Activated naive CD4-positive, alpha-beta T cell (primary cell): ENCODE data around the gene KLC1.
"Not testable (repeated sequence)": the region's sequence is repeated elsewhere in the genome, so short reads cannot be mapped to it uniquely, and the experiment has no call there.

Source experiments
- DNase-seq, 4 experiments: peaks; one replicate each; lab custom pipeline; 2025; lab: John Stamatoyannopoulos, UW

KLC1 gene

DNA sequence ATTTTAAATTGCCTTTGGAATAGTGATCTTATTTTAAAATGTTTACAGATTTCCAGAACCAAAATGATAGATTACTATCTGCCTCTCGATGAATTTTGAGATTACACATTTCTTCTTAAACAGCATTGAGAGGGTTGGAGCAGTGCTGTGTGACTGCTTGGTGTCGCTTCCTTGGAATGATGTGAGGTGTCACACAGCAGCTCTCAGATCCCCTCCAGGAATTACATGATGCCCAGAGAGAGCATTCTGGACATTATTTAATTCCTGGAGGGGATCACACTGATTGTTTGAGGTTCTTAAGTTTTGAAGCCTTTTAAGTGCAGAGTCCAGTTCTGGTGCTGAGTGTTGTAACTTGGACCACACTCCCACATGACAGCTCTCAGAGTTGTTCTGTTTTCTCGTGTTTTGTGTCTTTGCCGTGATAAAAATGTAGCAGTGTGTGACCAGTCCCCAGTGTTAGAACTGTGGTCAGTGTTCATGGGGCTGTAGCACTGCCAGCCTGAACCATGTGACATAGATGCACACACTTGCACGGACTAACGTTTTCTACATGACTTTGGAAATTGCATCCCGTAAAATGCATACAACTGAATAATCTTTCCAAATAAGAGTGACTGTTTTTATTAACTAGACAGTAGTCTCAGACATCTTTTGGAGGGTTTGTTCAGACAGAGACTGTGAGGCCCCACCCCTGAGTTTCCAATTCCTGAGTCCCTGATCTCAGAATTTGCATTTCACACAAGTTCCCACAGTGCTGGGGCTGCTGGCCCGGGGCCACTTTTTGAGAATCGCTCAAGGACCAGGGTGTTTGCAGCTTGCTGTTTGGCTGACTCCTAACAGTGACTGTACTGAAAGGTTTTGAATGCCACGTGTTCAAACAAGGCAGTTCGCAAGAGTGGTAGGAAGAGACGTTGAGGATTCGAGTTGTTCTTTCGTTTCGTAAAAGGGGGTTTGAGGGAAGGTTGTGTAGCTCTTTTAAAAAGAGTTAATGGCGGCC, 60.2 kb downstream of the KLC1 start:
- DNase-seq: no peak

DNA sequence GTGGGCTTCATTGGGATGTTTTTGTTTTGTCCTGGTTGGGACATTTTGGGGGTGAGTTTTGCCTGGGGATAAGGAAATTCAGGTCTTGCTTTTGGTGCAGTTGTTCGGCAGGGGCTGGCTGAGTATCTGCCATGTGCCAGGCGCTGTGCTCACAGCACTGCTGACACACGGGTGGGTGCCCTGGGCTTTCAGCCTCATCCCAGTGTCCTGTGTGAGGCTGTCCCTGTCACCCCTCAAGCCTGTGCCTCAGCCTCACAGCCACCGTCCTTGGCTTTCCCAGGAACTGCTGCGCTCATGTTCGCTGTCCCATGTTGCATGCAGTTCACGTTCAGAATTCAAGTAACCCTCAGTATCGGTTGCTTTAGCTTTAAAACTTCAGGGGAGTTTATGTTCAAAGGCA, 61.3 kb downstream of the KLC1 start:
- DNase-seq: no peak

DNA sequence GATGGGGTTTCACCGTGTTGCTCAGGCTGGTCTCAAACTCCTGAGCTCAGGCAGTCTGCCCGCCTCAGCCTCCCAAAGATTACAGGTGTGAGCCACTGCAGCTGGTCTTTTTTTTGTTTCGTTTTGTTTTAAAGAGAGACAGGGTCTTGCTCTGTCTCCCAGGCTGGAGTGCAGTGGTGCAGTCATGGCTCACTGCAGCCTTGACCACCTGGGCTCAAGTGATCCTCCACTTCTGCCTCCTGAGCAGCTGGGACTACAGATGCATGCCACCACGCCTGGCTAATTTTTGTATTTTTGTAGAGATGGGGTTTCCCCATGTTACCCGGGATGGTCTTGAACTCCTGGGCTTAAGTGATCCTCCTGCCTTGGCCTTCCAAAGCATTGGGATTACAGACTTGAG, 62.6 kb downstream of the KLC1 start:
- DNase-seq: not testable (repeated sequence)

DNA sequence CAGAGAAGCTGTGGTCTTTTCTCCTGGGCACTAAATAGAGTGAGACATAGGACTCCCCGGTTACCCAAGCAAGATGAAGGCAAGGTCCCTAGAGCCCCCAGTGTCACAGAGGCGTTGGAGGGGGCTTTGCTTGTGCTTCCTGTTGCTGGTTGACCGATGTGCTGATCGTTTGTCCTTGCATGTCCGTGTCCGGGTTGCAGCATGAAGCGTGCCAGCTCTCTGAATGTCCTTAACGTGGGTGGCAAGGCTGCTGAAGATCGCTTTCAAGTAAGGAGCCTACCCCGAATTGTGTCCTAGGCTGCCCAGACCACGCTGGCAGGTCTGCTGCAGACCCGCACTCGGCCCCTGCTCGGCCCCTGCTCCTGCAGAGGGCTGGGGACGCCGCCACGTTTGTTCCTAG, 63.1 kb downstream of the KLC1 start:
- no peak for DNase-seq

DNA sequence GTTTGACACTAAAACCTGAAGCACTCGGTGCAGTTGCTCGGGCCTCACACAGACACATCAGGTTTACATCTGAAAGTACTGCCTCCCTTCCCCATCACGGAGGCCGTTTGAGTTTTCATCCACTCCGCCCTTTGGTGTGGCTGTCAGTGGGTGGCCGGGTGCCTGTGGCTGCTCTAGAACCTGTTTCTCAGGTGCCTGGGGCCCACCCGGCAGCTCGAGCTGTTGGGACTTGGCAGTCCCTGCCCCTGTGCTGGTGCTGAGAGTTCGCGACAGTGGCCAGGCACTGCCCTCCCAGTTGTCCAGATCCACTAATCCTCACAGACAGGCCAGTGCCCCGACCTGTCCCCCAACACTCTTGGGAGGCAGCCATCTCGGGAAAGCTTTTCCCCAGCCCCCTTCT, 63.9 kb downstream of the KLC1 start:
- DNase-seq: no peak

DNA sequence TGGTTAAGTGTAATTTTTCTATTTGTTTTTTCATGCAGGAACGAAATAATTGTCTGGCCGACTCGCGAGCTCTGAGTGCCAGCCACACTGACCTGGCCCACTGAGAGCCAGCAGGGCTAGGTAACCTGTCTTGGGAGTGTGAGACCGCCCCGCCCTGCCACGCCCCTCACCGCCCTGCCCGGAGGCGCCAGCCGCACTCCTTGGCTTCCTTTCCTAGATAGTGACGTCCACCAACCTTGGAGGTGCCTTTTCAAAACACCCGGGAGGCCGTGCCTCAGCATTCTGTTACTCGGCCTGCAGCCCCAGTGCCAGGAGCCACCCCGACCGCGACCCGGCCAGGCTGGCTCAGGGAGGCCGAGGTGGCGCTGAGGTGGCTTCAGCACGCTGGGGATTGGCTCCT, 64.5 kb downstream of the KLC1 start:
- no peak for DNase-seq

DNA sequence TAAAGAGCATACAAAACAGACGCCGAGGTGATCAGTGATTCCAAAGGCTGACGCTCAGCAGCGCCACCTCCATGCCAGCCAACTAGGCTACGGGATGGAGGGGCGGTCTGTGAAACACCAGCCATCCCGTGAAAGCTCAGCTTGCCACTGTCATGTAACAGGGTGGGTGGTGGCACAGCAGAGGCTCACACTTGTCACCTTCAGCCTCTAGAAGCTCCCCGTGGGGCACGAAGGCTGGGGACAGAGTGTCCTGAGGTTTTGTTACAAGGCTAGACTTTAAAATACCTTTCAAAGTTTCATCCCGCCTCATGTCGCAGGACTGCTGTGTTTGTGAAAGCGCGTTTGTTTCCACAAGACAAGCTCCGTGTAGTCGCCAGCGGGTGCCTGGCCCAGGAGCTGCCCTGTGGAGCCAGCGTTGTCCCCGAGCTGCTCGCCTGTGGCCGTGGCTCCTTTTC, 65.6 kb downstream of the KLC1 start:
- no peak for DNase-seq

DNA sequence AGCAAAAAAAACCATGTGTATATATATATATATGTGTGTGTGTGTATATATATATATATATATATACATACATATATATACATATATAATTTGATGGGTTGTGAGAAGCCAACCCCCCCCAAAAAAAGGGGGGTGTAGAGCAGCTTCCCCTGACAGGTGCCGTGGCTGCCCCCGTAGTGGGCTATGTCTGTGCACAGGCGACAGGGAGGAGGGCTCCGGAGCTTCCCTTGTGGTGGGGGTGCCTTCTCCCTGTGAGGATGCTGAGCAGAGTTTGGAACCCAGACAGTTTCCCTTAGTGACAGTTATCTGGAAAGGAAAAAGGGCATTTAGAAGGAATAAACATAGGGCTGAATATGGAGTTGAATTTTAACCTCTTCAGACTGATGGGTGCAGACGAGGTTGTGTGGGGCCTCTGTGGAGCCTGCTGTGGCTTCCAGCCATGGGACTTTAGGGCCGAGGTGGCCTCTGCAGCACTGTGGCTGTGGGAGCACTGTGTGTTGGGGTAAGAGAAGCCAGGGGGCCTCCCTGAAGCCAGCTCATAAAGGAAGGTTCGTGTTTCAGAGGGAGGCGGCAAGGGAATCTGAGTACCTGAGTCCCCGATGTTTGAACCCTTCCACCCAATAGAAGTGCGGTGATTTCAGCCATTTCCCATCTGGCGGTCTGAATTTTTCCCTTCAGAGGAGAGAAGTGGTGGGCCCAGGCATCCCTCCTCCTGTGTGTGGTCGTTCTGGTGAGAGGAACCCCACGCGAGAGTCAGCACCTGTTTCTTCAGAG, 66.5 kb downstream of the KLC1 start:
- DNase-seq: no peak

DNA sequence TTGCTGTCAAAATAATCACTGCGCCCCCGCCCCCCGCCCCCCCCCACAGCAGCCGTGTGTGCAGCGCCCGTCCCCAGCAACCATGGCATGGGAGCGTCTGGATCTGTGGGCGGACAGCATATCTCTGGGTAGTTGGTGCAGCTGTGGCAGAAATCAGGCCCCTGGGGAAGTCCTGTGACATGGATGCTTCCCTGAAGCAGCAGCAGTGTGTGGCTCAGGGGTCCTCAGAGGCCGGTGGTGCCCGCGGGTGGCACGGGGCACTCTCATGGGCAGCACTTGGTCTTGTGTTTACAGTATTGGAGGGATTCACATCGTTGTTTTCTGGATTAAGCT, 67.0 kb downstream of the KLC1 start:
- no peak for DNase-seq

DNA sequence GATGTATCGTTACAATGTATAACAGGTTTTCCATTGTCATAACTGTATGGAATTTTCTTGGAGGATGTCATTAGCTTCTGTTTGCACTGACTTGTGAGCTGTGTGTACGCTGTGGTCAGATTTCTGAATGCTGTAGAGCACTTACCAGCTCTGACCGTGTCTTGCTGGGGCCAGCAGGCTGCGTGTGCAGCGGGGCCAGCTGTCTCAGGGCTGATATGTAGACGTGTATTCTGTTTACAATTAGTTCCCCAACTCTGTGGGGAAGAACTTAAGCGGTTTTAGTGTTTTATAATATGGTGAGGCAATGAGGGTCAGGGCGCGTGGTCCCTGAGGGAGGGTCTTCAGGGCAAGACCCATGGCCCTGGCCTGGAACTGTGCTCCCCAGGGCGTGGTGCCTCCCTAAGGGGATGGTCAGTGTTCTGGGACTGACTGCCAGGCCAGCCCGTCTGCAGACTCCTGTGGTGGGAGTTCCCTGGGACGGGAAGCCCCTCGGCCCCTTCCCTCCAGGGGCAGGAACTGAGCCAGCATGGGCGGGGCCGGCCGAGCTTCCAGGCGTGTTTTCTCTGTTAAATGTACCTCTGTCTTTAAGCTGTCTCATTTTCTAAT, 67.6 kb downstream of the KLC1 start:
- no peak for DNase-seq

DNA sequence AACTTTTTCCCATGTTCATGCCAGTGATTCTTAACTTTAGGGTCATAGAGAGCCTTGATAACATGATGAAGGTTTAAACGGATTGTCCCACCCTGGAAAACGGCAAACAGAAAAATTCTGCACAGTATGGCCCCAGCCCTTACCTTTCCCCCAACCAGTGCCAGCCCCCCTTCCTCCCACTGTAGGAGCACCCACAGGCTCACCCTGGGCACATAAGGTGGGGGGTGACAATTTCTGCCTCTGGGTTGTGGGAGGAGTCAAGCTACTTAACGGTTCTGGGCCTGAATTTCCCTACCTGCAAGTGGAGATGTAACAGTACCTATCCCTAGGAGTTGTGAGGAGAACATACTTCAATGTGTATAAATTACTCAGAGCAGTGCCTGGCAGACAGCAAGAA, 68.2 kb downstream of the KLC1 start:
- DNase-seq: no peak

DNA sequence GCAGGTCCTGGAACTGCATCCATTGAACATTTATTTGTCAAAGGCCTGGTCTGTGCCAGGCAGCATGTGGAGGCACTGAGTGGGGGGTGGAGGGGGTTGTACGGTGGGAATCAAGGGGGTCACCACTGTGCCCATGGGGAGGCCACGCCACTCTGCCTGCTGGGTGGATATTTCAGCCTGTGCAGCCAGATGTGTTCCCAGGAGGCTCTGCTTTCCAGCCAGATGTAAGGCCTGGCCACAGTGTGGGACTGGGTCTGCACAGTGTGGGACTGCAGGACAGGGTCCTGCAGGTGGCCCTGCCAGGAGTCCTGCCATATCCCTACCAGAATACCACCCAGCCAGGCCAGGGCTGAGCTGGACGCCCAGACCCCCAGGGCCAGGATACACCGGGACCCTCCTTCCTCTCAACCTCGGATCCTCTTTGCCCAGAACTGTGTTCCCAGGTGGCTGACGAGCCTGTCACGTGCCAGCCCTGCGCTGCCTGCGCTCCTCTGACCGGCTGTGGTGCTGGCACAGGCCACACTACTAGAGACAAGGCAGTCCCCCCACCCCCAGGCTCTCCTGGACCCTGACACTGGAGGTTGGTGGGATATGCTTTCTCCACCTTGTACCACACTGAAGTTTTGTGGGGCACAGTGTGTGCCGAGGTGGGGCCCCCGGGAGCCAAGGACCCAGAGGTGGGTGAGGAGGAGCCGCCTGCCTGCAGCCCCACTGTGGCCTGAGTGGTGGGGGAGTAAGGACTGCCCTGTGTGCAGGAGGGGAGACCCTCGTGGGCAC, 68.8 kb downstream of the KLC1 start:
- DNase-seq: no peak

DNA sequence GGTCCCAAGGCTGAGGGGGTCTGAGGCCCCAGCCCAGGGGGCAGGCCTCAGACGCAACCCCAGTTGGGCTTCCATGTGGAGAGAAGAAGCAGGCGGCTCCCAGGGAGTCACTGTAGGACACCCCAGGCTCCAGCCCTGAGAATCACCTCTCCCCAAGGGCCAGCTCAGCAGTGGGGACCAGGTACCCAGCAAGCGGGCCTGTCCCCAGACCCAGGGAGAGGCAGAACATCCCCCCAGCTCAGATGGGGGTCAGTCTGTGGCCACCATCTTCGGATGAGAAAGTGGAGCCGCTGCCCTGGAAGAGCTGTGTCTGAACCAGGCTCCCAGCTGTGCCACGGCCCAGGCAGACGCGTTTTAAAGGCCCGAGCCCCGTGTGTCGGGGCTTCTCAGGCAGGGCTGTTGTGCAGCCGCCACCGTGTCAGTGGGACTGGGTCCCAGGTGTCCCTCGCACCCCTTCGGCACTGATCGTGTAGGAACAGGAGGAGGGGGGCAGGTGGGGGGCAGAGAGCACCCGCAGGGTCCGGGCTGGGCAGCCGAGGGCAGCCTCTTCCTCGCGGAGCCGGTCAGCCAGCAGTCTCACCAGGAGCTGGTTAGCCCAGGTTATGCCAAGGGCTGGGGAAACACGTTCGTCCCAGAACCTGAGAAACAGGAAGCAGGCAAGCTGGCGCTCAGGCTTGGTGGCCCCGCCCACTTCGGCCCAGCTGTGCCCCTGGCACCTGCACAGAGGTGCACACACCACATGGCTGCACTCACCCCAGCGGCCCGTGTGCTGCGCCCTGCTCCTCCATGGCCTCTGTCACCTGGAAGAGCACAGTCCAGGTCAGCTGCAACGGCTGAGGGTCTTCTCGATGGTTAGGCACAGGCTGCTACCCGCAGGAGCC, 69.6 kb downstream of the KLC1 start:
- no peak for DNase-seq

DNA sequence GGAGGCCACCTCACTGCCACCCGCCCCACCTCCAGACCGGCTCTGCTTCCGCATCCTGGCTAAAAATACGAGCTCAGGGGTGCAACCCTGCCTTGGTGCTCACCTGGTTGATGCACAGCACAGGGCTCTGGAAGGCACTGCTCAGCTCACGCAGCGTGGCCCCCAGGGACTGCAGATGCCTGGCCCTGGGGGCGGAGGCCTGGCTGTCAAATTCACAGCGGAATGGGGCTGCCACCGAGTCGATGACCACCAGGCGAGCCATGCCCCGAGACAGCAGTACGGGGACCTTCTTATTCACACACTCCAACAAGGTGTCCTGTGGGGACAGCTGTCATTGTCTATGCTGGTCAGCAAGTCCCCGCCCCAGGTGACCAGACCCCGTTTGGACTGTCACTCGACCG, 70.2 kb downstream of the KLC1 start:
- DNase-seq: no peak

DNA sequence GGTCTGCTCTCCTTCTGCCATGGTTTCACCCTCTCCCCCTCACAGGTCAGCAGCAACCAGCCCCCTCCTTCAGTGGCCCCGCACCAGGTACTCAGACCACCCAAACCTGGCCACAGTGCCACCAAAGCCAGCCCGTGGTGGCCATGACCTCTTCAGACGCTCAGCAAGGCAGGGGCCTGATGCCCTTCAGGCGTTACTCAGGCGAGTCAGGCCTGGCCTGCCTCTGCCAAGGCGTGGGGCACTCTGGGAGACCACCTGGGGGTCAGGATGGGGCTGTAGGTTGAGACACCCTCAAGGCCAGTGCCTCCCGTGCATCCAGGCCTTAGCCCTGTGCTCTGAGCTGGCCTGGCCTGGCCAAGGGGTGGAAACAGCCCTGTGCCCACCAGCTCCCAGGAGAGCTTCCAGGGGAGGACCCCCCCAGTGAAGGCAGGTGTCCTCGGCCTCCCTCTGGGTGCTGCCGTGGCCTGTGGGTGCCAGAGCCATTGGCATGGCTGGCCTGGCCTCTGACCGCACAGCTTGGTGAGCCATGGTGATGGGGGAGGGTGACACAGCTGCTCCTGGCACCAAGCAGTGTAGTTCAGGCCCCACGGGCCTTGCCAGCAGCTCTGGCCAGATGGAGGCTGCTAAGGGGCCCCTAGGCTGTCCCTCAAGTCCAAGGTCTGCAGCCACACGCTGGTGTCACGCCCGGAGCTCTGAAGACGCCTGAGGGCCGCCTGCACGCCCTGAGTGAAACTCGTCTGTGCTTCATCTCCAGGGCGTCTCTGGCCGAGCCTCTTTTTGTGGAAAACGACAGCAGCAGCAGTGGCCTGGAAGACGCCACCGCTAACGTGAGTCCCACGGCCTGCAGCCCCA, 71.1 kb downstream of the KLC1 start:
- no peak for DNase-seq

DNA sequence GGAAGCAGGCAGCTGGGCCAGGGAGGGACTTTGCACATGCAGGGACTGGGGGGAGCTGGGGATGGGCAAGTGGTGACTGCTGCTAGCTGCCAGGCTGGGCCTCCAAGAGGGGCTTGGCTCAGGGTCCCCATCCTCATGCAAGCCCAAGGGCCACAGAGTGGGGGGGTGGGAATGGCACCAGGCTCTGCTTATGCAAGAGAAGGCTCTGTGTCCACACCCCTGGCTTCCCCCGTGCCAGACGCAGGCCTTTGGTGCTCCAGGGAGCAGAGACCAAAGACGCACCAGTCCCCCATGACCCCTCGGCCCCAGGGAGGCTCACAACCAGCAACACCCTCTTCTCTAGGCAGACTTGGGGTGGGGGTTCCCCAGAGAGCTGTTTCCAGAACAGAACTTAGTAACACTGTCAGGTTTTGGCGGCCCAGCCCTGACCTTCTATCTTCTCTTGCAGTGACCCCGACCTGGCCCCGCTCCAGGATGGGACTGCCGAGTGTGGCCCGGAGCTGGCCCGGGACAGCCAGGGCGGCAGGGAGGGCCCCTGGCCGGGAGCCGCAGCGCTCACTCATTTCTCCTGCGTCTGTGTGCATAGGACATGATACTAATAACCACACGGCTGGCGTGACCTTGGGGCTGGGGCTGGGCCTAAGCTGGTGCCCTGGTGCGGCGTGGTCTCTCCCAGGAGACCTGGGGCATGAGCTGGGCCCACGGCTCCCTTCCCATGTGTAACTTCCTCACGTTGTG, 71.9 kb downstream of the KLC1 start:
- no peak for DNase-seq

DNA sequence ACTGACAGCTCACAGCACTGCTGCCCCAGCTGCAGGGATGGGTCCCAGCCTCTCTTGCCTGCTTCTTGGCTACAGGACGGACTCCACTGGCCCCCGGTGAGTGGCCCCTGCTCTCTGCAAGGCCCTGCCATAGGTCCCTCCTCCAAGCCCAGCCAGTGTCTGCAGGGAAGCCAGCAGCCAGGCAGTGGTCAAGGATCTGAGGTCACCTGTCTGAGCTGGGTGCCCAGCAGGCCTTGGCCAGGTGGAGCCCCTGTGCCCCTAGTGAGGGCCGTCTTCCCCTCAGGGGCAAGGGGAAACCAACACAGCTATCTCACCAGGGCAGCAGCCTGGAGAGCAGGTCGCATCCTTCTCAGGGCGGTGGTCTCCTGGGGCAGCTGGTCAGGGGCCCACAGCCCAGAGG, 73.1 kb downstream of the KLC1 start:
- no peak for DNase-seq

DNA sequence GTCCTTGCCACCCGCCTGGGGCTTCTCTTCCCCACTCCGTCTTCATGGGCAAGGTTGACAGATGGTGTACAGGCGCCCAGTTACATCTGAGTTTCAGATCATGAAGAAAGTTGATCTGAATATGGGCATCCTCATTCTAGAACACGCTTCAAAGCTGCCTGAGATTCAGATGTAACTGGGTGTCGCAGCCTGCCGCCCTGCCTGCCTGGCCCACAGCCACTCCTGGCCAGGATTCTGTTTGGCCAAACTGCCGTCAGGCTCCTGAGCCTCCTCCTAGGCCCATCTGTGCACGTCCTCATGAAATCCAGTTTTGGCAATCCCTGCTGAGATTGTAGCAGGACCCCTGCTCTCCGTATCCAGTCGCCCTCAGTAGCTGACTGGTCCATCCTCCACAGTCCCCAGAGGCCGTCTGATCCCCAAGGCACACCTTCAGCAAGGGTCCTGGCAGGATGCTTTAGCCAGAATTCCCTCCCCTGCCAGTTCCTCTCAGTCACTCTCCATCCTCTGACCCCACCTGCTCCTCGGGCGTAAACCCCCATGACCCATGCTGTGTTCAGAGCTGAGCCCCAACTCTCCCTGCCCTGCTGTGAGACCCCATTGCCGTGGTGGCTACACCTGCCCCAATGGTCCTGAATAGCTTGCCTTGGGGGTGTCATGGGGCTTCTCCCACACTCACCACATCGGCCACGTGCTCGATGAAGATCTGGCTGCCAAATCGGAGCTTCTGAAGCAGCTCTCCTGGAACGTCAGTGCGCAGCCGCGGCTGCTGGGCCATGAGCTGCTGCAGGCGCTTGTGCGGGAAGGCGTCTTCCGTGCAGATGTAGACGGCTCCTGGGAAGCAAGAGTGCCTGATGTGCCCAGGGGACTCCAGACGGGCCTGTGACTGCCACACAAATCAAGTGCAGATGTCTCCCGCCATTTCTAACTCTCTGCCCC, 73.8 kb downstream of the KLC1 start:
- no peak for DNase-seq
